ENCODE results near the gene CDH8. TPM values are rescaled to one million over a fixed set of nuclear protein-coding genes. Genes with fewer than 3 reads are reported as not detected.

Gene CDH8
- total RNA-seq, 1 experiment from 2014 or later = 1.7 TPM

DNA sequence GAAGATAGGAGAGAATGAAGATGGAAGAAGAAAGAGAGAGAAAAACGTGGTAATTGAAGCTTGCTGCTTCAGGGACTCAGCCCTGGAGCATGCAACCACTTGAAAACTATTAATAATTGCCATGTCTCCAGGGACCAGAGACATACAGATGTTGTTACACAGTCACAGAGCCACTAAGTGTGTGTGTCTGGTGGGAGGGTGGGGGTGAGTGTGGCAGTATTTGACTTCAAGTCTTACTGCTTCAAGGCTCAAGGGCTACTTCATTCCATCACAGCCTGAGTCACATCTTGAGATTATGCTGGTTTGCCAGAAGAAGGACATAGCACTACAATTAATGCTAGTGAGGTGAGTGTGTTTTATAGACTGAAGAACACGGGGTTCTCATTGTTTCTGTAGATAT lies 202.2 kb downstream of the CDH8 start:
- CTCF ChIA-PET = no interaction called here
- Mint-ChIP-seq H3K4me1 (ENCODE audit: low read depth, unreplicated experiment) (peaks cover 16% of the 10 kb centered on the region), H3K36me3 (ENCODE audit: insufficient read depth, unreplicated experiment) (no peaks in the 10 kb centered on the region), H3K27ac (ENCODE audit: unreplicated experiment) (no peak overlapping the region), H3K9me3 (ENCODE audit: unreplicated experiment) (no peaks in the 10 kb centered on the region), H3K4me3 (ENCODE audit: unreplicated experiment) (no peak overlapping the region), H3K27me3 (ENCODE audit: insufficient read depth, unreplicated experiment) (no peaks in the 10 kb centered on the region)
- no peak for DNase-seq
- intact Hi-C loops (cut with micrococcal nuclease; ENCODE audit: unreplicated experiment) = no loop called here
- POLR2A ChIA-PET = no interaction called here
- Histone ChIP-seq H3K36me3 (ENCODE audit: control insufficient read depth, insufficient read depth, low read length) (no peaks in the 10 kb centered on the region), H3K4me1 (no peaks in the 10 kb centered on the region), H3K27me3 (replicated peaks; ENCODE audit: control insufficient read depth, insufficient read depth, low read length) (no peaks in the 10 kb centered on the region), H3K9me3 (no peaks in the 10 kb centered on the region), H3K4me3 (ENCODE audit: low read depth, low read length) (no peak overlapping the region)
- TF ChIP-seq, protein P1, sequence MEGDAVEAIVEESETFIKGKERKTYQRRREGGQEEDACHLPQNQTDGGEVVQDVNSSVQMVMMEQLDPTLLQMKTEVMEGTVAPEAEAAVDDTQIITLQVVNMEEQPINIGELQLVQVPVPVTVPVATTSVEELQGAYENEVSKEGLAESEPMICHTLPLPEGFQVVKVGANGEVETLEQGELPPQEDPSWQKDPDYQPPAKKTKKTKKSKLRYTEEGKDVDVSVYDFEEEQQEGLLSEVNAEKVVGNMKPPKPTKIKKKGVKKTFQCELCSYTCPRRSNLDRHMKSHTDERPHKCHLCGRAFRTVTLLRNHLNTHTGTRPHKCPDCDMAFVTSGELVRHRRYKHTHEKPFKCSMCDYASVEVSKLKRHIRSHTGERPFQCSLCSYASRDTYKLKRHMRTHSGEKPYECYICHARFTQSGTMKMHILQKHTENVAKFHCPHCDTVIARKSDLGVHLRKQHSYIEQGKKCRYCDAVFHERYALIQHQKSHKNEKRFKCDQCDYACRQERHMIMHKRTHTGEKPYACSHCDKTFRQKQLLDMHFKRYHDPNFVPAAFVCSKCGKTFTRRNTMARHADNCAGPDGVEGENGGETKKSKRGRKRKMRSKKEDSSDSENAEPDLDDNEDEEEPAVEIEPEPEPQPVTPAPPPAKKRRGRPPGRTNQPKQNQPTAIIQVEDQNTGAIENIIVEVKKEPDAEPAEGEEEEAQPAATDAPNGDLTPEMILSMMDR (IDR thresholded peaks at IDR 0.05; ENCODE audit: insufficient read depth in 1 of 2, low read depth in 1 of 2, low read length in 1 of 2, severe bottlenecking in 1 of 2, unreplicated experiment in 1 of 2) = no peak
- no TSS peak for BruUV-seq (replicated peaks)

DNA sequence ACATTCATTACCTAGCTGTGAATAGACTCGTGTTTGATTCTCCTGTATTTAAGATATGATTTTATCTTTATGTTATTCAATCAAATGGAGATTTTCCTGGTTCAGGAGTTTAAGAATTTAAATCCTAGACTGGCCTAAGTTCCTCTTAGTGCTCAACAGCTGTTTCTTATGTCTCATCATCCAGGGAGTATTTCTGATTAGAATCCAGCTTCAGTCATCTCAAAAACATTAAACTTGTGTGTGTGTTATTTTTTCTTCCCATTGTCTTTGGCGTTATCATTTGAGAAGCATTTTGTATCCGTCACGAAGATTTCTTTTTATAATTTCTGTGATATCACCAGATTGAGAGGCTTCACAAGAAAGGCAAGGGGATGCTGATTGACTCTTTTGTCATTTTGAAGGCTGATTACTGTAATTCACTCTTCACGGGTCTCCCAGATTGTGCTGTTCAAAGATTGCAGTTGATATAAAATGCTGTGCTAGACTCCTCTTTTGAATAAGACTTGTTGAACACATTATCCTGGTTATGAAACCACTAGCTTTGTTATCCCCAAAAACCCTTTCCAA lies 204.8 kb downstream of the CDH8 start:
- TF ChIP-seq, protein P1 (IDR thresholded peaks at IDR 0.05; ENCODE audit: insufficient read depth in 1 of 2, low read depth in 1 of 2, low read length in 1 of 2, severe bottlenecking in 1 of 2, unreplicated experiment in 1 of 2) = no peak
- Histone ChIP-seq H3K9me3 (no peaks in the 10 kb centered on the region), H3K27me3 (replicated peaks; ENCODE audit: control insufficient read depth, insufficient read depth, low read length) (no peaks in the 10 kb centered on the region), H3K36me3 (ENCODE audit: control insufficient read depth, insufficient read depth, low read length) (no peaks in the 10 kb centered on the region), H3K4me3 (ENCODE audit: low read depth, low read length) (no peak overlapping the region), H3K4me1 (no peaks in the 10 kb centered on the region)
- DNase-seq = no peak
- BruUV-seq (replicated peaks) = no TSS peak
- Mint-ChIP-seq H3K36me3 (ENCODE audit: insufficient read depth, unreplicated experiment) (no peaks in the 10 kb centered on the region), H3K9me3 (ENCODE audit: unreplicated experiment) (no peaks in the 10 kb centered on the region), H3K4me1 (ENCODE audit: low read depth, unreplicated experiment) (no peaks in the 10 kb centered on the region), H3K27me3 (ENCODE audit: insufficient read depth, unreplicated experiment) (no peaks in the 10 kb centered on the region), H3K27ac (ENCODE audit: unreplicated experiment) (no peak overlapping the region), H3K4me3 (ENCODE audit: unreplicated experiment) (no peak overlapping the region)
- CTCF ChIA-PET = interaction anchor here (0.5 kb wide), 1 partner anchor 1067 kb away, joined by 3 read pairs; no protein-coding TSS in a partner anchor
- POLR2A ChIA-PET = no interaction called here
- intact Hi-C loops (cut with micrococcal nuclease; ENCODE audit: unreplicated experiment) = no loop called here

DNA sequence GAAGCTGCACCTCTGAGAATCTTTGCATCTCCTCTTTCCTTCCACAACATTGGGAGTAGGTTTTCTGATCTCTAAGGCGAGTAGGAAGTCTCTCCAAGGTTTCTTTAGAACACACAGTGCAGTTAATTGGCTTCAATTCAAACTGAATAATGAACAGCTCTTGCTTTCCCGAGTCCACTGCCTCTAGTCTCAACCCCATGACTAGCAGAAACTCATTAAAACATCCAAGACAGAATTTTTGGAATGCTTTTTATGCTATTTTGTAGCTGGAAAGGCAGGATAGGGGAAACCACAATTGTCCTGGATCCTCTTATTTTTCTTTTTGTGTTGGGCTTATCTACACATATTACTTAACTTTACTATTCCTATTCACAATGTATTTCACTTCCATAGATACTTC lies 206.6 kb downstream of the CDH8 start:
- Histone ChIP-seq H3K27me3 (replicated peaks; ENCODE audit: control insufficient read depth, insufficient read depth, low read length) (no peaks in the 10 kb centered on the region), H3K4me3 (ENCODE audit: low read depth, low read length) (no peak overlapping the region), H3K4me1 (no peaks in the 10 kb centered on the region), H3K36me3 (ENCODE audit: control insufficient read depth, insufficient read depth, low read length) (no peaks in the 10 kb centered on the region), H3K9me3 (no peaks in the 10 kb centered on the region)
- no peak overlapping the region for H3K4me3 Mint-ChIP-seq (ENCODE audit: unreplicated experiment)
- TF ChIP-seq, protein P1 (IDR thresholded peaks at IDR 0.05; ENCODE audit: insufficient read depth in 1 of 2, low read depth in 1 of 2, low read length in 1 of 2, severe bottlenecking in 1 of 2, unreplicated experiment in 1 of 2) = no peak
- H3K9me3 Mint-ChIP-seq (ENCODE audit: unreplicated experiment) = no peaks in the 10 kb centered on the region
- no peaks in the 10 kb centered on the region for H3K27me3 Mint-ChIP-seq (ENCODE audit: insufficient read depth, unreplicated experiment)
- no peaks in the 10 kb centered on the region for H3K36me3 Mint-ChIP-seq (ENCODE audit: insufficient read depth, unreplicated experiment)
- ChIA-PET CTCF (no interaction called here), POLR2A (no interaction called here)
- H3K27ac Mint-ChIP-seq (ENCODE audit: unreplicated experiment) = no peak overlapping the region
- H3K4me1 Mint-ChIP-seq (ENCODE audit: low read depth, unreplicated experiment) = no peaks in the 10 kb centered on the region
- intact Hi-C loops (cut with micrococcal nuclease; ENCODE audit: unreplicated experiment) = no loop called here
- no peak for DNase-seq
- no TSS peak for BruUV-seq (replicated peaks)

Measured in Caco-2 (cell line).